Nephron (organoid): ENCODE measurements around the gene CD209.

ENCODE experiments used
- H3K27ac Mint-ChIP-seq, 3 experiments: 2 replicates each; pipeline ENCODE4 v1.8.0; 2020; ENCODE audit warnings: mixed read lengths in 3 of 3, mild to moderate bottlenecking in 2 of 3, moderate library complexity in 1 of 3
- H3K27me3 Mint-ChIP-seq: 2 replicates; pipeline ENCODE4 v1.8.0; 2021; ENCODE audit warnings: low read depth, mild to moderate bottlenecking, moderate library complexity, mixed read lengths
- H3K36me3 Mint-ChIP-seq: 2 replicates; pipeline ENCODE4 v1.8.0; 2020; ENCODE audit warnings: low read depth, mixed read lengths
- H3K4me1 Mint-ChIP-seq: 2 replicates; pipeline ENCODE4 v1.8.0; 2020; ENCODE audit warnings: mixed read lengths
- H3K4me3 Mint-ChIP-seq, 3 experiments: 2 replicates each; pipeline ENCODE4 v1.8.0; 2020; ENCODE audit warnings: mild to moderate bottlenecking in 3 of 3, mixed read lengths in 3 of 3, moderate library complexity in 2 of 3
- H3K9me3 Mint-ChIP-seq: 2 replicates; pipeline ENCODE4 v1.8.0; 2020; ENCODE audit warnings: mixed read lengths
- CTCF ChIP-seq, 3 experiments: fragments of 200-600 bp; sonication (generic); IDR thresholded peaks; one replicate each; pipeline ENCODE4 v1.5.0; 2021; ENCODE audit warnings: antibody characterized with exemption in 3 of 3; ENCODE audit not compliant: unreplicated experiment in 3 of 3

CD209 gene

GRCh38 chr19:7787141-7787540, 39.8 kb upstream of the CD209 start:
- TF ChIP-seq CTCF (IDR thresholded peaks at IDR 0.05; ENCODE audit: unreplicated experiment in 3 of 3), result no peak
- H3K27ac Mint-ChIP-seq, result no peak overlapping the region
- peaks cover 3% of the 10 kb centered on the region for H3K4me1 Mint-ChIP-seq
- H3K4me3 Mint-ChIP-seq, result peak overlapping the region; percentile 11 to 68 (median 41)
- H3K27me3 Mint-ChIP-seq, result peaks cover 95% of the 10 kb centered on the region
- H3K9me3 Mint-ChIP-seq, result peaks cover 3% of the 10 kb centered on the region
- H3K36me3 Mint-ChIP-seq, result no peaks in the 10 kb centered on the region

GRCh38 chr19:7784856-7785255, 37.5 kb upstream of the CD209 start:
- Mint-ChIP-seq H3K4me1 (no peaks in the 10 kb centered on the region), H3K36me3 (no peaks in the 10 kb centered on the region), H3K4me3 (no peak overlapping the region), H3K9me3 (peaks cover 3% of the 10 kb centered on the region), H3K27me3 (peaks cover 87% of the 10 kb centered on the region), H3K27ac (no peak overlapping the region)
- TF ChIP-seq CTCF (IDR thresholded peaks at IDR 0.05; ENCODE audit: unreplicated experiment in 3 of 3), result no peak

DNA sequence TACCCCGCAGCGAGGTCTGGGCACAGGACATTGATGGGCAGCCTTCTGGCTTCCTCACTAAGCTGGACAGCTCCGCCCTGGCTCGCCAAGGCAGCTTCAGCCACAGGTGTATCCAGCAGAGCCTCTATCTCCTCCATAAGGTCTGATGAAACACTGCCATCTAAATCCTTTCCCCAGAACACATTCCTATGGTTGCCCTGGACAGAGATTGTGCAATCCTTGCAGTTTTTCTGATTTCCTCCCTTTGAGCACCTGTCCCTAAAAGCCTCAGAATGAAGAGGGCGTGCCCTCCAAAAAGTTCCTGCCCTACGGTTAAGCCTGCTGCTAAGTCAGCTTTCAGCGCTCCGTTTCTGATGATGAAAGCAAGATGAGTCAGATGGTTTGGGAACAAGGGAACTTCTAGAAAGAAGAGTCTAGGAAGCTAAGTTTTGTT, 36.7 kb upstream of the CD209 start:
- H3K27me3 Mint-ChIP-seq, result peaks cover 85% of the 10 kb centered on the region
- no peak for TF ChIP-seq CTCF (IDR thresholded peaks at IDR 0.05; ENCODE audit: unreplicated experiment in 3 of 3)
- H3K27ac Mint-ChIP-seq, result no peak overlapping the region
- peaks cover 3% of the 10 kb centered on the region for H3K9me3 Mint-ChIP-seq
- H3K36me3 Mint-ChIP-seq, result no peaks in the 10 kb centered on the region
- no peaks in the 10 kb centered on the region for H3K4me1 Mint-ChIP-seq
- H3K4me3 Mint-ChIP-seq, result no peak overlapping the region

- H3K36me3 Mint-ChIP-seq, result no peaks in the 10 kb centered on the region
- peaks cover 69% of the 10 kb centered on the region for H3K27me3 Mint-ChIP-seq
- no peaks in the 10 kb centered on the region for H3K4me1 Mint-ChIP-seq
- no peak for TF ChIP-seq CTCF (IDR thresholded peaks at IDR 0.05; ENCODE audit: unreplicated experiment in 3 of 3)
- no peak overlapping the region for H3K4me3 Mint-ChIP-seq
- no peak overlapping the region for H3K27ac Mint-ChIP-seq
- H3K9me3 Mint-ChIP-seq, result peaks cover 3% of the 10 kb centered on the region
Observed at GRCh38 chr19:7781157-7781556, 33.8 kb upstream of the CD209 start.

GRCh38 chr19:7779631-7780486, 32.5 kb upstream of the CD209 start:
- Mint-ChIP-seq H3K27me3 (peaks cover 63% of the 10 kb centered on the region), H3K27ac (no peak overlapping the region), H3K4me1 (no peaks in the 10 kb centered on the region), H3K36me3 (no peaks in the 10 kb centered on the region), H3K4me3 (no peak overlapping the region), H3K9me3 (no peaks in the 10 kb centered on the region)
- TF ChIP-seq CTCF (IDR thresholded peaks at IDR 0.05; ENCODE audit: unreplicated experiment in 3 of 3), result no peak

DNA sequence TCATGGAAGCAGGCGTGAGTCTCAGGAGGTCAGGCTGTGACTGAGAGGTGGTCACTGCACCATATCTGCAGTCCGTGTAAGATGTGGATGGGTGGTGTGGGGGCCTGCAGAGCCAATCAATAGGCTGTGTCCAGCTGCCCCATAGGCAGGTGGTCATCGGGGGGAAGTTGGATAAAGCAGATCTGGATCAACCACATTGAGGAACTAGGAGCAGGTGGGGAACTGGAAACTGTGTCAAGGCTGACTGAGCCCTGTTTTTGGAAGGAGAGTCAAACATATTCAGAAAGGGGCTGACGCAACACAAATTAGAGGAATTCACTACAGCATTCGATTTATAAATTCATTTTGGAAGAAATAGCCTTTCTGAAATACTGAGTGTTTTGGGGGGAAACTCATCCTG, 30.7 kb upstream of the CD209 start:
- Mint-ChIP-seq H3K27ac (no peak overlapping the region), H3K4me3 (no peak overlapping the region), H3K36me3 (no peaks in the 10 kb centered on the region), H3K4me1 (no peaks in the 10 kb centered on the region), H3K9me3 (no peaks in the 10 kb centered on the region), H3K27me3 (peaks cover 45% of the 10 kb centered on the region)
- TF ChIP-seq CTCF (IDR thresholded peaks at IDR 0.05; ENCODE audit: unreplicated experiment in 3 of 3), result no peak
